Psoas muscle (tissue), 8 donors: Measurements from ENCODE around the gene SPAG7. TPM values are rescaled to one million over a fixed set of nuclear protein-coding genes. Genes with fewer than 3 reads are reported as not detected.

Experiments used
- ATAC-seq, 4 donors: fragments of 200-7000 bp; cut with Tn5 transposase; one replicate each; pipeline ENCODE4 v1.9.1; 2020; ENCODE audit warnings: moderate library complexity in 3 of 4, mild to moderate bottlenecking in 2 of 4
- DNase-seq, 2 donors: peaks; one replicate each; pipeline ENCODE4 v3.0.0-alpha.2; 2020
- H3K27ac ChIP-seq: fragments of 200-600 bp; one replicate; pipeline ENCODE4 v1.8.0; 2022
- H3K27me3 ChIP-seq, 3 donors: fragments of 200-600 bp in 1 of 3; one replicate each; pipeline versions ENCODE4 v1.6.1 to v1.8.0; 2013 to 2022; ENCODE audit warnings: low read length in 2 of 3, mild to moderate bottlenecking in 2 of 3, moderate library complexity in 1 of 3; ENCODE audit not compliant: insufficient read depth in 3 of 3
- H3K36me3 ChIP-seq, 2 donors: fragments of 200-600 bp in 1 of 2; one replicate each; pipeline versions ENCODE4 v1.6.1 to v1.8.0; 2013 to 2022; ENCODE audit warnings: low read depth in 1 of 2, mild to moderate bottlenecking in 1 of 2, moderate library complexity in 1 of 2; ENCODE audit not compliant: insufficient read depth in 1 of 2
- H3K4me1 ChIP-seq: fragments of 200-600 bp; one replicate; pipeline ENCODE4 v1.8.0; 2022
- H3K4me3 ChIP-seq: fragments of 200-600 bp; one replicate; pipeline ENCODE4 v1.8.0; 2022; ENCODE audit warnings: mild to moderate bottlenecking
- H3K9me3 ChIP-seq: fragments of 200-600 bp; one replicate; pipeline ENCODE4 v1.8.0; 2022
- WGBS, 3 donors: extraction: QIAGEN DNeasy Blood & Tissue Kit; methylation state at CpG; one replicate each; pipeline versions ENCODE4 v1.1.6 to v1.1.7; 2013; 5-methylcytosine and 5-hydroxymethylcytosine counted together
- intact Hi-C, 2 donors: fragments of 100-400 bp; cut with DNase I; formaldehyde crosslinking; loops; one replicate each; pipeline versions ENCODE4 v1.11.0 to v1.14.2; 2022
- polyA plus RNA-seq, 3 donors: library from polyadenylated mRNA; stranded (reverse); fragments of 200-250 nt; gene quantifications; one replicate each; pipeline ENCODE4 v1.2.3, GENCODE V29; 2013
- total RNA-seq, 4 donors: library from RNA; stranded (reverse); fragmentation: NEBNext Ultra II Directional in 2 of 4; extraction: Animal tissue kit (Norgen Biotek cat#: 25700) in 2 of 4; gene quantifications; one replicate each; pipeline versions ENCODE4 v1.2.1 to v1.2.4, GENCODE V29; 2021 to 2023
- TF ChIP-seq, protein P1 (sequence below): fragments of 200-600 bp; IDR thresholded peaks from one replicate; pipeline ENCODE4 v1.8.0; 2022; ENCODE audit warnings: antibody characterized with exemption
- donor health status: healthy with polysubstance abuse.
- donor health status: DM: no; HTN: no; CAD: no; lungs with moderate emphysema.
- donor health status: Bipolar disorder and iron deficiency.
- donor health status: healthy.
- donor health status: DM: yes; HTN: yes; CAD: no.
- donor health status: DM: no; HTN: no; CAD: no.
- donor health status: DM: no; HTN: no; CAD: no.
- donor health status: DM: yes; HTN: yes; CAD: no.

SPAG7 gene
- total and polyA plus RNA-seq, 7 donors, result 79.2 to 179 (median 117) TPM

DNA sequence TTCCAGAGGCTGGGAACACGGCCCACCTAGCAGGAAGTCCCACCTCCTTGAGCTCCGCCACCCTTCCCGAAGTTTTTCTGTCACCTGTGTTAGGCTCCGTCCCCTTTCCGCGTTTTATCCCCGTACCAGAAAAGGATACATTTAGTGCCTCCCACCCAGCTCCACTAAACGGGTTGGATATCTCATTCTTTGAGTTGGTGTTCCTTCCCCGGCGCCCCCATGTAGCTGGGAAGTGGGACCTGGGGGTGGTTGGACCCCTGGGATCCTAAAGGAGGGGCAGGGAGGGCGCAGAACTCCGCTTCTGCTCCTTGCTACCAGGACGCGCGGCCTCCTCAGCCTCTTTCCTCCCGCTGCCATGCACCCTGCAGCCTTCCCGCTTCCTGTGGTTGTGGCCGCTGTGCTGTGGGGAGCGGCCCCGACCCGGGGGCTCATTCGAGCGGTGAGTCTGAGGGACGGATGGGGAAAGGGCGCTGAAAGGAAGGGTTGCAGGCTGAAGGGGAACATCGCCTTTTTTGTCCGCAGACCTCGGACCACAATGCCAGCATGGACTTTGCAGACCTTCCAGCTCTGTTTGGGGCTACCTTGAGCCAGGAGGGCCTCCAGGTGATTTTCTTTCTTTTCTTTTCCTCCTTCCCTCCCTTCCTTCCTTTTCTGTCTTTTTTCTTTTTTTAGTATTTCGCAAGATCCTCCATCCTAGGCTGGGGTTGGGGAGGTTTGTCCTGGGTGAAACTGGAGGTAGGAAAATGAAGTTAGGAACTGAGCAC lies 26.9 kb downstream of the SPAG7 start:
- H3K27ac ChIP-seq, result peak overlapping the region; percentile 95
- ATAC-seq (peak; percentile 66 to 80 (median 71)), DNase-seq (peak; percentile 61 to 74)
- no peaks in the 10 kb centered on the region for H3K27me3 ChIP-seq
- peak overlapping the region; percentile 80 for H3K4me3 ChIP-seq
- WGBS, 3 donors, result 2% methylated on average over 27 to 29 of the region's 29 CpGs
- TF ChIP-seq, protein P1, sequence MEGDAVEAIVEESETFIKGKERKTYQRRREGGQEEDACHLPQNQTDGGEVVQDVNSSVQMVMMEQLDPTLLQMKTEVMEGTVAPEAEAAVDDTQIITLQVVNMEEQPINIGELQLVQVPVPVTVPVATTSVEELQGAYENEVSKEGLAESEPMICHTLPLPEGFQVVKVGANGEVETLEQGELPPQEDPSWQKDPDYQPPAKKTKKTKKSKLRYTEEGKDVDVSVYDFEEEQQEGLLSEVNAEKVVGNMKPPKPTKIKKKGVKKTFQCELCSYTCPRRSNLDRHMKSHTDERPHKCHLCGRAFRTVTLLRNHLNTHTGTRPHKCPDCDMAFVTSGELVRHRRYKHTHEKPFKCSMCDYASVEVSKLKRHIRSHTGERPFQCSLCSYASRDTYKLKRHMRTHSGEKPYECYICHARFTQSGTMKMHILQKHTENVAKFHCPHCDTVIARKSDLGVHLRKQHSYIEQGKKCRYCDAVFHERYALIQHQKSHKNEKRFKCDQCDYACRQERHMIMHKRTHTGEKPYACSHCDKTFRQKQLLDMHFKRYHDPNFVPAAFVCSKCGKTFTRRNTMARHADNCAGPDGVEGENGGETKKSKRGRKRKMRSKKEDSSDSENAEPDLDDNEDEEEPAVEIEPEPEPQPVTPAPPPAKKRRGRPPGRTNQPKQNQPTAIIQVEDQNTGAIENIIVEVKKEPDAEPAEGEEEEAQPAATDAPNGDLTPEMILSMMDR, result no peak
- intact Hi-C loops, result loop anchor here (5.0 kb wide), 3 partner anchors 33 to 57 kb away; partner anchors contain the start of genes CAMTA2 (in 1 of the 2), INCA1 (in 1 of the 2) and KIF1C (in 1 of the 2)
- H3K9me3 ChIP-seq, result no peaks in the 10 kb centered on the region
- peaks cover 52% of the 10 kb centered on the region for H3K4me1 ChIP-seq
- H3K36me3 ChIP-seq, result peaks cover 0 to 66% of the 10 kb centered on the region in 2 donors

DNA sequence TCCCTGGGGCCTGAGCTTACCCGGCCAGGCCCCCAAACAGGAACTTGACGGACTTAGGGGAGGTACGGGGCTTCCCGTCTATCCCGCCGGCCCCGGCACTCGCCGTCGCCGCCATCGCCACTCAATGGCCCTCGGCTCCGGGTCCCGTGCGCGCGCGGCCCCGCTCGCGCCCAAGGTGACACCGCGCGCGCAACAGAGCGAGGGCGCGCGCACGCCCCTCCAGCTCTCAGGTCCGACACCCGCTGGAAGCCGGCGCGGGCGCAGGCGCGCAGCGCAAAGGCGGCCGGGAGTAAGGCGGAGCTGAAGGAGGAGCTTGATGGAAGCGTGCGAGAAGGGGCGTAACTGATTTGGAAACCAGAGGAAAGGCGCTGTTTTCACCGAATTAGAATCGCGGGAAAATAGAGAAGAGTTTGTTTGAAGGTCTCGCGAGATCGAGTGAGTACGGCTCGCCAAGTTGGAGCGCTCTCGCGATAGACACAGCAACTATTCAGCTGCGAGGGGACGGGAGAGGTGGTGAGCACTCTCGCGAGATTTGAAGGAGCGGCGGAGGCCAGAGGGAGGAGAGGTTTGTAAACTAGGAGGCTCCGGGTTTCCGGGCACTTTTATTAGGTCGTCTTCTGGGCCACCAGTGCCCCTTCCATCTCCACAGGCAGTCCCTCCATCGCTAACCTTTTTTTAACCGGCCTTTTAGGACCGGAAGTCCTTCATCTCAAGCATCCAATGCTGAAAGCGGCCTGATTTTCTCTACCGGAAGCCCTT lies 27.6 kb downstream of the SPAG7 start, which contains the start of the genes RNF167 and SLC25A11:
RNF167 (plus strand) TSS at position 473 of the 759 bp plus-strand sequence. CDS start 642 bp downstream, outside the sequence.
SLC25A11 (minus strand) TSS at position 251 of the 759 bp plus-strand sequence; CDS start at position 115, 136 bp downstream.
- Histone ChIP-seq H3K27ac (peak within 1 kb of the TSS; percentile 95), H3K9me3 (no peaks in the 10 kb centered on the region), H3K27me3 (no peaks in the 10 kb centered on the region), H3K4me1 (peaks cover 45% of the 10 kb centered on the region), H3K4me3 (peak within 1 kb of the TSS; percentile 80), H3K36me3 (peaks cover 0 to 61% of the 10 kb centered on the region in 2 donors)
- WGBS, 3 donors, result 0% methylated on average over 67 to 72 of the region's 72 CpGs
- intact Hi-C loops, result loop anchor here (5.0 kb wide), 5 partner anchors 33 to 137 kb away; partner anchors contain the start of genes CAMTA2 (in 1 of the 2), INCA1 (in 1 of the 2), KIF1C (in 1 of the 2) and ZFP3 (in 1 of the 2)
- DNase-seq, result peak; percentile 95 to 97
- peak; percentile 90 to 92 (median 91) for ATAC-seq
- TF ChIP-seq, protein P1, result no peak

DNA sequence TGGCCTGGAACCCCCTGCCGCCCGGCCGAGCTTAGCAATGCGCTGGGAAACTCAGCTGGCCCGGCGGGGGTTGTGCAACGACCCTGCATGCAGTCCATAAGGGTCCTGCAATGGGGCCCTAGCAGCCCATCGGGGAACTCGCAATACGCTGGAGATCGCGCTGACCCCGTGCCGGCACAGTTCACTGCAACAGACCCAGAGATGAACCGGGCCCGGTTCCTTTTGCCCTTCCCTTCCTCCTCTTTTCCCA lies 28.1 kb downstream of the SPAG7 start:
- TF ChIP-seq, protein P1, result no peak
- Histone ChIP-seq H3K27me3 (no peaks in the 10 kb centered on the region), H3K4me3 (peak overlapping the region; percentile 80), H3K27ac (peak overlapping the region; percentile 95), H3K9me3 (no peaks in the 10 kb centered on the region), H3K4me1 (peaks cover 41% of the 10 kb centered on the region), H3K36me3 (peaks cover 0 to 56% of the 10 kb centered on the region in 2 donors)
- WGBS, 3 donors, result 0 to 1% (median 0%) methylated on average over 16 of the region's 16 CpGs
- peak in 1 of 2 donors; percentile 57 for DNase-seq
- intact Hi-C loops, result loop anchor here (5.0 kb wide), 2 partner anchors 43 to 138 kb away; partner anchors contain the start of gene ZFP3 (in 1 of the 2)
- ATAC-seq, result peak in 3 of 4 donors; percentile 5 to 11 (median 6)

DNA sequence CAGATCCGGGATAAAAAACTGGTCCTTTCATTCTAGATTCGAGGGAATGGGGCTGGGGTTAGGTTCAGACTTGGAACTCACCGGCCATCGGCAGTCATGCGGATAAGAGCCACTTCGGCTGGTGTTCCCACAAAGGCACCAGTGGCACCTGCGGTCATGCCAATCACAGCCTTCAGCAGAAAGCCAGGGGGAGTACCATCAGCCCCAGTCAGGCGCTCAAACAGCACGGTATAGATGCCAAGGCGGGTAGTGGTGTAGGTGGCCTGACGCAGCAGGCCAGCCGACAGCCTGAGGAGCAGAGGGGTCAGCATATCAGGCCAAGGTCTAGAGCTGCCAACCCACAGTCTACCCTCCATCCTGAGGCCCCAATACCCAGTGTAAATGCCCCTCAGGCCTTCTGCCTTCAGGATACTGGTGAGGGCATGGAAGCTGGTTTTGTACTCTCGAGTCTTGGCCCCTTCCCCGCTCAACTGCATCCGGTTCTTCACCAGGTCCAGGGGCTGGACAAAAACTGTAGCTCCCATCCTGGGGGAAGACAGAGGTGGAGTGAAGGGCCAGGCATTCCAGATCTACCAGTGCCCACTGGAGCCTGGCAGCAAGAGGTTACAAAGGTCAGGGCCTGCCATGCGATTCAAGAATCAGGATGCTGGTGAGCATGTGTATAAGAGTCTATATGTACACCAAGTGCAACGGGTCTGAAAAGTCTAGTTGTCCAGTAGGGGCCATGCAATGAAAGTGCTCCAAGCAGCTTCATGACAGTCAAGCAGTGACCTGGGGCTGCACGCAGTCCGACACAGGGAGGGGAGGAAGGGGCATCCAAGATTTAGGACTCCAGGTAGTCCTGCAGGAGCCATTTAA lies 28.7 kb downstream of the SPAG7 start:
- 25 to 41% (median 31%) methylated on average over 19 of the region's 19 CpGs for WGBS, 3 donors
- ATAC-seq, result peak in 1 of 4 donors; percentile 12
- Histone ChIP-seq H3K27me3 (no peaks in the 10 kb centered on the region), H3K4me1 (peaks cover 46% of the 10 kb centered on the region), H3K36me3 (peaks cover 0 to 50% of the 10 kb centered on the region in 2 donors), H3K27ac (peak overlapping the region; percentile 95), H3K9me3 (no peaks in the 10 kb centered on the region), H3K4me3 (peak overlapping the region; percentile 80)
- intact Hi-C loops, result loop anchor here (5.0 kb wide), 2 partner anchors 43 to 138 kb away; partner anchors contain the start of gene ZFP3 (in 1 of the 2)
- DNase-seq, result peak in 1 of 2 donors; percentile 58
- TF ChIP-seq, protein P1, result no peak
